Measurements from ENCODE around the gene CCSER2.

DNA sequence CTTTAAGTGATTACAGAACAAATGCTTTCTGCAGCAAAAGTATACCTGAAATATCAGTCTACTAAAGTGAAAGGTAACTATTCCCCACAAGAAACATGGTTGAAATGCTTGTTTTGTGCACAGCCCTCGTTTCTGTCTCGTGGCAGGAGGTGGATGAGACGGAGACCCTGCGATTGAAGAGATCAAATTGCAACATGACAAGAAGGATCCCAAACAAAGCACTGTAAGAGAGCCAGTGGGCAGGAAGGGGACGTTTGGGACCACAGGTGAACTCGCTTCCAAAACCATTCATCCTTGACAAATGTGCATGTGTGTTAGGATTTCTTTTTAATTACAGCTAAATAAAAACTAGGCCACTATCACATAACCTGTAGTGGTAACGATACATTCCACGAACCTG lies 192.6 kb downstream of the CCSER2 start:
- TF ChIP-seq, protein P1, sequence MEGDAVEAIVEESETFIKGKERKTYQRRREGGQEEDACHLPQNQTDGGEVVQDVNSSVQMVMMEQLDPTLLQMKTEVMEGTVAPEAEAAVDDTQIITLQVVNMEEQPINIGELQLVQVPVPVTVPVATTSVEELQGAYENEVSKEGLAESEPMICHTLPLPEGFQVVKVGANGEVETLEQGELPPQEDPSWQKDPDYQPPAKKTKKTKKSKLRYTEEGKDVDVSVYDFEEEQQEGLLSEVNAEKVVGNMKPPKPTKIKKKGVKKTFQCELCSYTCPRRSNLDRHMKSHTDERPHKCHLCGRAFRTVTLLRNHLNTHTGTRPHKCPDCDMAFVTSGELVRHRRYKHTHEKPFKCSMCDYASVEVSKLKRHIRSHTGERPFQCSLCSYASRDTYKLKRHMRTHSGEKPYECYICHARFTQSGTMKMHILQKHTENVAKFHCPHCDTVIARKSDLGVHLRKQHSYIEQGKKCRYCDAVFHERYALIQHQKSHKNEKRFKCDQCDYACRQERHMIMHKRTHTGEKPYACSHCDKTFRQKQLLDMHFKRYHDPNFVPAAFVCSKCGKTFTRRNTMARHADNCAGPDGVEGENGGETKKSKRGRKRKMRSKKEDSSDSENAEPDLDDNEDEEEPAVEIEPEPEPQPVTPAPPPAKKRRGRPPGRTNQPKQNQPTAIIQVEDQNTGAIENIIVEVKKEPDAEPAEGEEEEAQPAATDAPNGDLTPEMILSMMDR (optimal IDR thresholded peaks at IDR 0.05 in 1 of 3, IDR thresholded peaks at IDR 0.05 in 1 of 3, conservative IDR thresholded peaks at IDR 0.05 in 1 of 3; ENCODE audit: extremely low read depth in 1 of 3, insufficient read depth in 2 of 3, low read length in 3 of 3) = no peak
- no peak for TF ChIP-seq EZH2 (IDR thresholded peaks at IDR 0.05; ENCODE audit: low read length)
